Heart left ventricle (tissue), 16 donors: ENCODE measurements around the gene CEACAM21. TPM values are rescaled to one million over a fixed set of nuclear protein-coding genes. Genes with fewer than 3 reads are reported as not detected.

Experiments used
- ATAC-seq, 4 donors: fragments of 200-7000 bp; cut with Tn5 transposase; one replicate each; pipeline ENCODE4 v1.9.1; 2020 to 2022; ENCODE audit warnings: moderate library complexity in 4 of 4, mild to moderate bottlenecking in 3 of 4, moderate number of reproducible peaks in 1 of 4
- DNase-seq, 5 donors: peaks; one replicate each; pipeline ENCODE4 v3.0.0-alpha.2; 2020
- H3K27ac ChIP-seq, 12 donors: fragments of 200-600 bp; sonication (generic) in 4 of 12; one replicate each; pipeline versions ENCODE4 v1.5.0 to v1.8.0; 2016 to 2022; ENCODE audit warnings: mild to moderate bottlenecking in 2 of 12
- H3K27me3 ChIP-seq, 9 donors: fragments of 200-600 bp; sonication (generic) in 2 of 9; one replicate each; pipeline versions ENCODE4 v1.5.1 to v1.8.0; 2016 to 2022; ENCODE audit warnings: mild to moderate bottlenecking in 3 of 9
- H3K36me3 ChIP-seq, 9 donors: fragments of 200-600 bp; sonication (generic) in 2 of 9; one replicate each; pipeline versions ENCODE4 v1.5.0 to v1.8.0; 2018 to 2022; ENCODE audit warnings: mild to moderate bottlenecking in 2 of 9
- H3K4me1 ChIP-seq, 12 donors: fragments of 200-600 bp; sonication (generic) in 4 of 12; one replicate each; pipeline versions ENCODE4 v1.5.0 to v1.8.0; 2016 to 2022; ENCODE audit warnings: mild to moderate bottlenecking in 3 of 12
- H3K4me3 ChIP-seq, 12 donors: fragments of 200-600 bp; sonication (generic) in 4 of 12; one replicate each; pipeline versions ENCODE4 v1.5.0 to v1.8.0; 2017 to 2022; ENCODE audit warnings: mild to moderate bottlenecking in 9 of 12, moderate library complexity in 4 of 12
- H3K9me3 ChIP-seq, 12 donors: fragments of 200-600 bp; sonication (generic) in 4 of 12; one replicate each; pipeline versions ENCODE4 v1.5.0 to v1.8.0; 2016 to 2022; ENCODE audit warnings: mild to moderate bottlenecking in 1 of 12
- CTCF ChIP-seq, 12 donors: fragments of 200-600 bp; sonication (generic) in 4 of 12; IDR thresholded peaks; one replicate each; pipeline versions ENCODE4 v1.5.0 to v1.8.0; 2018 to 2022; ENCODE audit warnings: antibody characterized with exemption in 12 of 12, mild to moderate bottlenecking in 5 of 12
- POLR2A ChIP-seq, 2 donors: fragments of 450-650 bp; IDR thresholded peaks; one replicate each; pipeline ENCODE4 v1.6.1; 2017; ENCODE audit warnings: antibody characterized with exemption in 2 of 2, mild to moderate bottlenecking in 2 of 2, moderate library complexity in 2 of 2
- WGBS, 4 donors: extraction: QIAGEN DNeasy Blood & Tissue Kit in 2 of 4; methylation state at CpG; one replicate each; pipeline versions ENCODE4 v1.1.5 to v1.1.7; 2013 to 2018; 5-methylcytosine and 5-hydroxymethylcytosine counted together
- intact Hi-C, 10 donors: fragments of 100-400 bp; cut with DNase I; formaldehyde crosslinking; loops; one replicate each; pipeline versions ENCODE4 v1.11.1 to v1.14.2; 2022
- polyA plus RNA-seq, 2 donors: library from polyadenylated mRNA; stranded (reverse); fragments of 200-250 nt; gene quantifications; one replicate each; pipeline ENCODE4 v1.2.3, GENCODE V29; 2013
- total RNA-seq, 9 donors: library from RNA; depleted of rRNA in 2 of 9; stranded (reverse); fragments of >200 nt in 2 of 9; fragmentation: NEBNext Ultra II Directional in 3 of 9; extraction: Animal tissue kit (Norgen Biotek cat#: 25700) in 3 of 9; gene quantifications; one replicate each; pipeline versions ENCODE4 v1.1.0 to v1.2.4, GENCODE V29; 2016 to 2023
- donor health status: ischemic (EF 13 %, LVEDD 7.1; RV severe dilation, severe dysfunction).
- donor health status: healthy with polysubstance abuse.
- donor health status: DM: no; HTN: yes; CAD: no.
- donor health status: DM: no; HTN: no; CAD: no.
- donor health status: ischemic (EF 25% LVEDD 6.9; RV normal size, moderate dysfunction).
- donor health status: ischemic (EF 25% LVEDD 5.7; RV mildly dilated, moderate dysfunction).
- donor health status: healthy.
- donor health status: DM: yes; HTN: yes; CAD: no.
- donor health status: ischemic (EF 35%, LVEDD 5.7; RV mildly dilated, moderate dysfunction).
- donor health status: nonischemic (EF 11% LVEDD 7.7; RV severe dilation, severe dysfunction).
- donor health status: DM: yes; HTN: yes; CAD: no.
- donor health status: PGD.
- donor health status: ischemic (EF 29% LVEDD 5.4; RV normal size, mild dysfunction).
- donor health status: nonischemic (EF 23%, LVEDD 6.1; RV moderate dilation, normal function).

Gene CEACAM21
- total and polyA plus RNA-seq, 11 donors, result 0.27 to 5.7 (median 0.56) TPM; not detected in 2

GRCh38 chr19:41599175-41599966 is 23.4 kb downstream of the CEACAM21 start:
- peaks cover 0 to 6% (median 0%) of the 10 kb centered on the region in 12 donors for H3K4me1 ChIP-seq
- no peaks in the 10 kb centered on the region for H3K9me3 ChIP-seq
- TF ChIP-seq POLR2A (IDR thresholded peaks at IDR 0.05) (no peak), CTCF (IDR thresholded peaks at IDR 0.05) (no peak)
- H3K27me3 ChIP-seq, result peaks cover 0 to 21% (median 4%) of the 10 kb centered on the region in 9 donors
- 38 to 42% (median 40%) methylated on average over 6 of the region's 6 CpGs for WGBS, 4 donors
- ATAC-seq (no peak), DNase-seq (peak in 1 of 5 donors; percentile 10)
- intact Hi-C loops, result no loop called here
- H3K36me3 ChIP-seq, result no peaks in the 10 kb centered on the region
- H3K4me3 ChIP-seq, result no peak overlapping the region
- H3K27ac ChIP-seq, result no peak overlapping the region

- Histone ChIP-seq H3K36me3 (no peaks in the 10 kb centered on the region), H3K4me1 (peaks cover 0 to 3% (median 0%) of the 10 kb centered on the region in 12 donors), H3K27ac (no peak overlapping the region), H3K4me3 (no peak overlapping the region), H3K27me3 (peaks cover 0 to 16% (median 5%) of the 10 kb centered on the region in 9 donors), H3K9me3 (no peaks in the 10 kb centered on the region)
- TF ChIP-seq POLR2A (IDR thresholded peaks at IDR 0.05) (no peak), CTCF (IDR thresholded peaks at IDR 0.05) (no peak)
- WGBS, 4 donors, result 47 to 58% (median 55%) methylated on average over 4 of the region's 4 CpGs
- ATAC-seq (no peak), DNase-seq (no peak)
- intact Hi-C loops, result no loop called here
Measured at GRCh38 chr19:41601771-41602170, 25.8 kb downstream of the CEACAM21 start.

GRCh38 chr19:41604831-41605230 is 28.9 kb downstream of the CEACAM21 start:
- Histone ChIP-seq H3K27ac (no peak overlapping the region), H3K4me1 (no peaks in the 10 kb centered on the region), H3K9me3 (peaks cover 0 to 5% (median 0%) of the 10 kb centered on the region in 12 donors), H3K27me3 (peaks cover 0 to 5% (median 0%) of the 10 kb centered on the region in 9 donors), H3K4me3 (no peak overlapping the region), H3K36me3 (no peaks in the 10 kb centered on the region)
- intact Hi-C loops, result no loop called here
- WGBS, 4 donors, result 39 to 46% (median 44%) methylated on average over 3 of the region's 3 CpGs
- TF ChIP-seq CTCF (IDR thresholded peaks at IDR 0.05), result no peak
- TF ChIP-seq POLR2A (IDR thresholded peaks at IDR 0.05), result no peak
- no peak for DNase-seq
- no peak for ATAC-seq

GRCh38 chr19:41606215-41606837 is 30.4 kb downstream of the CEACAM21 start:
- H3K36me3 ChIP-seq, result no peaks in the 10 kb centered on the region
- H3K27ac ChIP-seq, result no peak overlapping the region
- no peak for ATAC-seq
- WGBS, 4 donors, result 76 to 84% (median 81%) methylated on average over 5 of the region's 5 CpGs
- no peaks in the 10 kb centered on the region for H3K4me1 ChIP-seq
- DNase-seq, result peak in 1 of 5 donors; percentile 5
- peaks cover 0 to 5% (median 0%) of the 10 kb centered on the region in 12 donors for H3K9me3 ChIP-seq
- TF ChIP-seq CTCF (IDR thresholded peaks at IDR 0.05) (no peak), POLR2A (IDR thresholded peaks at IDR 0.05) (no peak)
- intact Hi-C loops, result no loop called here
- H3K27me3 ChIP-seq, result peaks cover 0 to 8% (median 0%) of the 10 kb centered on the region in 9 donors
- no peak overlapping the region for H3K4me3 ChIP-seq
